GM18526 (cell line): ENCODE results near the gene NFE2L1.

ENCODE experiments used
- POLR2A ChIP-seq: IDR thresholded peaks from 3 replicates; pipeline ENCODE4 v1.6.1; 2011; ENCODE audit not compliant: insufficient read length; ENCODE audit errors: extremely low read depth

The NFE2L1 gene

DNA sequence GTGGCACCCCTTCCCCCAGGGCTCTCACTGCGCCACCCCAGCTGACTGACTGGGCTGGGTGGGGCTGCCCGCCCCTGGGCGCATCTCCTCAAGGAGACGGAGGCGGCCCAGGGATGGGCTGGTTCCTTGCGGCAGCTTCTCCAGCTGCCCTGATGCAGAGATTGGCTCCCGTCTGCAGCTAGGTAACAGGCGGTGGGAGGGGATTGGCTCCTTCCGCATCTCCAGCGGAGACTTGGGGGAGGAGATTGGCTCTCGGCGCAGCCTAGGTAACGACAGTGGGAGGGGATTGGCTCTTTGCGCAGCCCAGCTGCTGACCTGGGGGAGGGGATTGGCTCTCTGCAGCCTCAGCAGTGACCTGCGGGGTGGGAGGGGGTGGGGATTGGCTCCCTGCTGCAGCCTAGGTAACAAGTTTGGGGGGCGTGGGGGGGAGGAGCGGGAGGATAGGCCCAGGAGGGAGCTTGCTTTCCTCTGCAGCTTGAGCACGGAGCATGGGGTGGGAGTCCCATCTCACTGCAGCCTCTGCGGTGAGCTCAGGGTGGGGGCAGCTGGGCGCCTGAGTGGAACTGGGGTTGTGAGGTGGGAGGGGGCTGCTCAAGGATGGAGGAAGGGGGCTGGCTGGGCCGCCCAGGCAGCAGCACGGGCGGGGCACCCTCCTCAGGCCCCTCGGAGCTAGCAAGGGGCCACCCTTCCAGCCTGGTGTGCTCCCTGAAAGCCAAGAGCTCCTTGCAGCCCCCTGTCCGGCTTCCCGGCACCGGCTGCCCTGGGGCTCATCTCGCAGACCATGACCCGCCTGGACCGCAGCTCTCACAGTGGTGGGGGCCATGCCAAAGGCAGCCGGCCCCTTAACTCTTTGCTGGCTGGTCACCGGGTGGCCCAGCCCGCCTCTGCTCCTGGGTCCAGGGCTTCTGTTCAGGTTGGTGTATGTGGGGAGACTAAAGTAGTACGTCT is 6.4 kb downstream of the NFE2L1 start:
- no peak for TF ChIP-seq POLR2A

DNA sequence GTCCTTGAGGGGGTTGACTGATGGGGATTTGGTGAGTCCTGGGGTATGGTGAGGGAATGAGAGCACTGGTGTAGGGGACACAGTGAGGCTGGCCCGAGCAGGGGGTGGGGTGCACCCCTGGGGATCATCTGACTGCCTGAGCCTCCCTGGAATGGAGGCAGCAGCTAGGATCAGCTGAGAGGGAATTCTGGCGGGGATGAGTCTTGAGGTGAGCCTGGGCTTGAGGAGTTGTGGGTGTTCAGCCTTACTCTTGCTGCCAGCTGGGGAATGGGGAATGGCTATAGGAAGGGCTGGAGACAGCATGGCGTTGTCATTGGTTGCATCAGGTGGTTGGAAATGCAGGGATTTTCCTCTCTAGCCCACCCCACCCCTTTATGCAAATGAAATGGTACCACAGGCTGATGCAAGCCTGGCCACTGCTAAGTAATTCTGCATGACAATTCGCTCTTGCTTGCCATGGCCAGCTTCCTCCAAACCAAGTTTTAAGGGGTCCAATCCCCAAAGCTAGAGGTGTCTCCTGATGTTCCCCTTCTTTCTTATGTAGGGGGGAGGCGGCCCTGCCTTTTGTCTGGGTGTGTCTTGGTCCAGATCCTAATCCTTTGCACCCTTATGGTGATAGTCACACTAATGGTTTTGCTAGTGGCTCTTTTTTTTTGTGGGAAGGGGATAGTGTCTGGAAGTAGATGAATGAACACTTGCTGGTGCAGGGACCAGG is 7.5 kb downstream of the NFE2L1 start:
- no peak for TF ChIP-seq POLR2A

DNA sequence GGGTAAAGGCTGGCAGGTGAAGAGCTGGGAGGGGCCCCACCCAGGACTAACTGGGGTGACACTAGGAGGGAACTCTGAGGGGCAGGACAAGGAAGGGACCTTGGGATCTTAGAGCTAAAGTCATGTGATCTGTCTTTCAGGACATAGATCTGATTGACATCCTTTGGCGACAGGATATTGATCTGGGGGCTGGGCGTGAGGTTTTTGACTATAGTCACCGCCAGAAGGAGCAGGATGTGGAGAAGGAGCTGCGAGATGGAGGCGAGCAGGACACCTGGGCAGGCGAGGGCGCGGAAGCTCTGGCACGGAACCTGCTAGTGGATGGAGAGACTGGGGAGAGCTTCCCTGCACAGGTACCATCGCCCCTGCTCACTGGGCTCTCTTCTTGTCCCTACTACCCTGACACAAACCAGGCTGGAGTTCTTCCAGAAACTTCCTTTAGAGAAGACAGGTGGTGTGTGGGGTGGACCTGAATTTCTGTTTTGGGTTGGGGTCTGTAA is 8.1 kb downstream of the NFE2L1 start:
- TF ChIP-seq POLR2A, result no peak

DNA sequence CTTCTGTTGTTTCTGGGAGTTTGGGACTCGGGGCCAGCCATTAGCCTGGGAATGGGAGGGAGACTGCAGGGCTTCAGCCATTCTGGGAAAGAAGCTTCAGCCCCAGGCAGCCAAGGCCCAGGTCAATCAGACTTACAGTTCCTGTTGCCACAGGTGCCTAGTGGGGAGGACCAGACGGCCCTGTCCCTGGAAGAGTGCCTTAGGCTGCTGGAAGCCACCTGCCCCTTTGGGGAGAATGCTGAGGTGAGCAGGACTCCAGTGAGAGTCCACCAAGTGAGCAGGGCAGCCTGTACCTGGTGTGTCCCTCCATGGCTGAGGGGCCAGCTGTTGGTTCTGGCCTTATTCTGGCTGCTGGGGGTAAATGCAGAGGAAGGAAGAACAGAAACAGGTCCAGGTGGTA is 8.7 kb downstream of the NFE2L1 start:
- TF ChIP-seq POLR2A, result no peak

DNA sequence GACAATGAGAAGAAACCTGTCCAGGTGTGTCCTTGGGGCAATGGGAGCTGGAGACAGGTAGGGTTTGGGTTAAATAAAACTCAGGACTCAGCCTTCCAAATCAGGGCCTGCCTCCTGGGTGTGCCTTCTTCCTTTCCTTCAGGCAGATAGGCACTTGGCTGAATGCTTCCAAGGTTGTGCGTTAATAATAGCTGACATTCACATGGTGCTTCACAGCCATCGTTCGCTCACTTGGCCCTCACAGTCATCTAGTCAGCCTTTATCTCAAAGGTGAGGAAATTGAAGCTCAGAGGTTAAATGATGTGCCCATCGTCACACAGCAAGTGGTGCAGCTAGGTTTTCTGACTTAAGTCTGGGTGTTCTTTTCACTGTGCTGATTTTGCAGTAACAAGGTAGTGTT is 9.5 kb downstream of the NFE2L1 start:
- TF ChIP-seq POLR2A, result no peak

DNA sequence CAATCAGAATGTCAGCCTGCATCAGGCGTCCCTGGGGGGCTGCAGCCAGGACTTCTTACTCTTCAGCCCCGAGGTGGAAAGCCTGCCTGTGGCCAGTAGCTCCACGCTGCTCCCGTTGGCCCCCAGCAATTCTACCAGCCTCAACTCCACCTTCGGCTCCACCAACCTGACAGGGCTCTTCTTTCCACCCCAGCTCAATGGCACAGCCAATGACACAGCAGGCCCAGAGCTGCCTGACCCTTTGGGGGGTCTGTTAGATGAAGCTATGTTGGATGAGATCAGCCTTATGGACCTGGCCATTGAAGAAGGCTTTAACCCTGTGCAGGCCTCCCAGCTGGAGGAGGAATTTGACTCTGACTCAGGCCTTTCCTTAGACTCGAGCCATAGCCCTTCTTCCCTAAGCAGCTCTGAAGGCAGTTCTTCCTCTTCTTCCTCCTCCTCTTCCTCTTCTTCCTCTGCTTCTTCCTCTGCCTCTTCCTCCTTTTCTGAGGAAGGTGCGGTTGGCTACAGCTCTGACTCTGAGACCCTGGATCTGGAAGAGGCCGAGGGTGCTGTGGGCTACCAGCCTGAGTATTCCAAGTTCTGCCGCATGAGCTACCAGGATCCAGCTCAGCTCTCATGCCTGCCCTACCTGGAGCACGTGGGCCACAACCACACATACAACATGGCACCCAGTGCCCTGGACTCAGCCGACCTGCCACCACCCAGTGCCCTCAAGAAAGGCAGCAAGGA is 10.4 kb downstream of the NFE2L1 start:
- TF ChIP-seq POLR2A, result no peak

DNA sequence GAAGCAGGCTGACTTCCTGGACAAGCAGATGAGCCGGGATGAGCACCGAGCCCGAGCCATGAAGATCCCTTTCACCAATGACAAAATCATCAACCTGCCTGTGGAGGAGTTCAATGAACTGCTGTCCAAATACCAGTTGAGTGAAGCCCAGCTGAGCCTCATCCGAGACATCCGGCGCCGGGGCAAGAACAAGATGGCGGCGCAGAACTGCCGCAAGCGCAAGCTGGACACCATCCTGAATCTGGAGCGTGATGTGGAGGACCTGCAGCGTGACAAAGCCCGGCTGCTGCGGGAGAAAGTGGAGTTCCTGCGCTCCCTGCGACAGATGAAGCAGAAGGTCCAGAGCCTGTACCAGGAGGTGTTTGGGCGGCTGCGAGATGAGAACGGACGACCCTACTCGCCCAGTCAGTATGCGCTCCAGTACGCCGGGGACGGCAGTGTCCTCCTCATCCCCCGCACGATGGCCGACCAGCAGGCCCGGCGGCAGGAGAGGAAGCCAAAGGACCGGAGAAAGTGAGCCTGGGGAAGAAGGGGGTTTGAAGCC is 11.0 kb downstream of the NFE2L1 start:
- TF ChIP-seq POLR2A, result no peak

DNA sequence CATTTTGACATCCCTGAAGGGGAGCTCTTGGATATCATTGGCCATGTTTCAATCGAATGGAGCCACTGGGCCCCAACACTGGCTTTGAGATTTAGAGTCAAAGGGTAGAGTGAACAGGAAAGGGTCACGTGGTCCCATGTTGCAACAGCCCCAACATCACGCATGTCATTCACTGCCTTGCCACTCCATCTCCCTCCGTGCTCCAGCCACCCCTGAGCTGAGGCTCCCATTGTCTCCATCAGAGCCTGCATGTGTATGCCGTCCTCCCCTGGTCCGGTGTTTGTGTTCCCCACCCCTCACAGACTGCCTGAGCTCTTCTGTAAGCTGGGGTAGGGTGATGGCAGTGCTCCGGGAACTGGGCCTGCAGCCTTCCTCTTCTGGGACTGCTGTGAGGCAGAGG is 12.1 kb downstream of the NFE2L1 start:
- no peak for TF ChIP-seq POLR2A

DNA sequence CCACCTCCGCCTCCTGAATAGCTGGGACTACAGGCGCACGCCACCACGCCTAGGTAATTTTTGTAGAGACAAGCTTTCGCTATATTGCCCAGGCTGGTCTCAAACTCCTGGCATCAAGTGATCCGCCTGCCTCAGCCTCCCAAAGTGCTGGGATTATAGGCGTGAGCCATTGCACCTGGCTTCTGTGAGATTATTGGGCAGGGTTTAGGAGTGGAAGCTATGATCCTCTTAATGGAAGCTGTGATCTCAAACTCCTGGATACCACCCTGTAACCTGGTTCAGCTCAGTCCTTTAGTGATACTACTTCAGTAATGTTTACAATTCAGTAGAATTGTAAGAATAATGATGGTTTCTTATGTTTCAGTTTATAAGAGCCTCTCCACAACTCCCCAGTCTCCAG is 14.1 kb downstream of the NFE2L1 start:
- TF ChIP-seq POLR2A, result no peak

DNA sequence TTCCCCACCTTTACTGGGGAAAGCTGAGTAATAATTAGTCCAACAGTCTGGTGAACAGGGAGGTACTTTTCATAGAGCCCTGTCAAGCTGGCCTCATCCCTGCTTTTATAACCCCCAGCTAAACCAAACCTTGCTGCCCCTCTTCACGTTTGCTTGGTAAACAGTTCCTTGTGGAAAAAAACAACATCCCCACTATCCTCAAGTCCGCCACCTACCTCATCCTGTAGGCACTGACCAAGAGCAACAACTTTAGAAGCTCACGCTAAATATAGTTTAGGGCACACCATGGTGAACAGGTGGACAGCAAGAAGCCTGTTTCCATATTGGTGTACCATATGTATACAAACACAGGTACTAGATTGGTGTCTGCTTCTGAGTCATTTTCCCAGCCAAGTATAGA is 16.5 kb downstream of the NFE2L1 start:
- no peak for TF ChIP-seq POLR2A

DNA sequence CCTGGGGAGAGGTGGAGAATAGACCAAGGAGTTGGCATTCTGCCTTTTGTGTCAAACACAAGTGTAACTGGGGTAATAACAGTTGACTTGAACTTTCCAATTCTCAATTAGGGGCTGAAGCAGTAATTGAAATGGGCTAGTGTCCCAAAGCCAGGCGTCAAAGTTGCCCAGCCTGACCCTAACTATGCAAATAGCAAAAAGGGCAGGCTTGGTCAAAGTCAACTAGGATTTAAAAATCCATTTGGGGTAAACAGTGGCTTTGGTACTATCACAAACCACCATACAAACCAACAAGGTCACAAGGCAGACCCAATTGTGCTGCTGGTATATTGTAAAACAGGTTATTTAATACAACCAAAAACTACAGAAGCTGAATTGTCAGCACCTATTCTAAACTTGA is 18.0 kb downstream of the NFE2L1 start:
- TF ChIP-seq POLR2A, result no peak

DNA sequence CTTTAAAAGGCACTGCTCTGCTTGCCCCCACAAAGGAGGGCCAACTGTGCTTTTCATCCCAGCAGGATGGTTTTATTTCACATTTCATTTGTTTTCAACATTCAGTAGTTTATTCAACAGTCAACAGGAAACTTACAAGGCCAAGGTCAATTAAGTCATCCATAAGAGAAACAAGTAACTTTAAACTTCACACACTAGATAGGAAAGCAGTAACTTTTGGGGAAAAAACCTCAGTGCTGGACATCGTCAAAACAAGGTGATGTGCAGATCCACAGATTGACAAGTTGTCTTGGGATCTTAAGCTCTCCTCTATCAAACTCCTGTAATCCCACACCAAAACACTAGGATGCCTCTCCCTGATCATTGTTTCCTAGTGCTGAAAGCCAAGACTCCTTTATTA is 18.5 kb downstream of the NFE2L1 start:
- TF ChIP-seq POLR2A, result no peak

DNA sequence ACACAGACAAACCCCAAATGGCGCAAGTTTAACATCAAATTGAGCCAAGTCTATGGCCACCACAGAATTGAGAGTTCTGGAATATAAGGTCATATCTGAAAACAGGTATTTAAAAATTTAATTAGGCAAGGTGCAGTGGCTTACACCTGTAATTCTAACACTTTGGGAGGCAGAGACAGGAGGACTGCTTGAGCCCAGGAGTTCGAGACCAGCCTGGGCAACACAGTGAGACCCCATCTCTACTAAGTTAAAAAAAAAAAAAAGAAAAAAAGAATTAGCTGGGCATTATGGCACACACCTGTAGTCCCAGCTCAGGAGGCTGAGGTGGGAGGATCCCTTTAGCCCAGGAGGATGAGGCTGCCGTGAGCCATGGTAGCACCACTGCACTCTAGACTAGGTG is 19.1 kb downstream of the NFE2L1 start:
- no peak for TF ChIP-seq POLR2A

DNA sequence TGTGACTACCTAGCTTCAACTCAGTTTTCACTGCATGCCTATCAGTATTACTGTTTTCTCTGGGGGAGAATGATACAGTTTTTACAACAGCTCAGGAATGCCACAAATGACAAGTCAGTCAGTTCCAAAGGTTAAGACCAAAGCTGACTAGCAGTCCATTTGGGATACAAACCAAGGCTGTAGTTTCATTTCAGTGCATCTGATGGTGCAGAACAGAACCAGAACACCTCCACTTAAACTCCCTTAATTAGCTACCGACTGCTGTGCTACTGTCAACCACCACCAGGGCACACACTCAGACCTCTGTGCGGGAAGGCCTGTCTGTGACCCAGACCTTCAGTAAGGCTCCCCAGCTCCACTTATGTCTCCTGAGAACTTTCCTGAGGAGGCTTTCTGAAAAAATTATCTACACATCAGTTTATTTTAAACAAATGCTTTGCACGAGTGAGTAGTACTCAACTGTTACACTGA is 20.4 kb downstream of the NFE2L1 start:
- no peak for TF ChIP-seq POLR2A

DNA sequence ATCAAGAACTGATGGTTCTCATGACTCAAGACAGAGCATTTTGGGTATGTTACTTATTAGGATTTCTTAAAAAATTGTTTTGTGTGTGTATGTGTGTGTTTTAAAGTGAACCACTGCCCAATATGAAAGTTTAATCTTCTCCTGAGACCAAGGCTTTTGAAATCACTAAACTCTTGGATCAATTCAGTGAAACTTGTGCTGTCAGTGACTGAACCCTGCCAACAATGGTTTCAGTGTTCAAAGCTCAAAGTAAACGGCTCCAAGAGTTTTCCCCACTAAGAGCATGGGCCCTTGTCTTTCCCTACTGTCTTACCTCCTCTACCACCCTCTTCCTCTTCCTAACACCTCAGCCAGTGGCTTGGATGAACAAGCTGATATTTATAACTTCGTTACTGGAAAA is 22.0 kb downstream of the NFE2L1 start:
- TF ChIP-seq POLR2A, result no peak
